Neural progenitor cell (in vitro differentiated cells): ENCODE results near the gene RNASEH2A. TPM values are rescaled to one million over a fixed set of nuclear protein-coding genes. Genes with fewer than 3 reads are reported as not detected.
A peak's percentile ranks its signal among the peaks of the same experiment; 100 is the strongest.

Source experiments
- DNase-seq: peaks from one replicate; pipeline ENCODE4 v3.0.0-alpha.2; 2016; ENCODE audit warnings: low spot score
- H2AFZ ChIP-seq: fragments of 200-600 bp; sonication (generic); replicated peaks from 2 replicates; pipeline ENCODE4 v1.6.1; 2016; ENCODE audit warnings: antibody characterized with exemption
- H3F3A ChIP-seq: fragments of 200-600 bp; sonication (generic); 2 replicates; pipeline ENCODE4 v1.6.1; 2016; ENCODE audit warnings: antibody characterized with exemption, low read depth
- H3K27ac ChIP-seq: fragments of 200-600 bp; sonication (generic); 2 replicates; pipeline ENCODE4 v1.5.1; 2016; ENCODE audit warnings: mild to moderate bottlenecking
- H3K27me3 ChIP-seq: fragments of 200-600 bp; sonication (generic); 2 replicates; pipeline ENCODE4 v1.6.1; 2016; ENCODE audit warnings: mild to moderate bottlenecking, moderate library complexity
- H3K36me3 ChIP-seq: fragments of 200-600 bp; sonication (generic); 2 replicates; pipeline ENCODE4 v1.5.1; 2016
- H3K4me1 ChIP-seq: fragments of 200-600 bp; sonication (generic); 2 replicates; pipeline ENCODE4 v1.6.1; 2016; ENCODE audit warnings: mixed run types
- H3K4me2 ChIP-seq: fragments of 200-600 bp; sonication (generic); 2 replicates; pipeline ENCODE4 v1.6.1; 2016
- H3K4me3 ChIP-seq: fragments of 200-600 bp; sonication (generic); 2 replicates; pipeline ENCODE4 v1.5.1; 2016
- H3K79me2 ChIP-seq: fragments of 200-600 bp; sonication (generic); 2 replicates; pipeline ENCODE4 v1.6.1; 2016; ENCODE audit warnings: low read depth
- H3K9ac ChIP-seq: fragments of 200-600 bp; sonication (generic); 2 replicates; pipeline ENCODE4 v1.6.1; 2016
- H3K9me3 ChIP-seq: fragments of 200-600 bp; sonication (generic); 2 replicates; pipeline ENCODE4 v1.5.1; 2016; ENCODE audit warnings: low read depth
- H4K20me1 ChIP-seq: fragments of 200-600 bp; sonication (generic); 2 replicates; pipeline ENCODE4 v1.6.1; 2016; ENCODE audit warnings: low read depth
- H3K27ac Mint-ChIP-seq: 3 replicates; pipeline ENCODE4 v1.8.0; 2021; ENCODE audit warnings: mixed read lengths
- H3K27me3 Mint-ChIP-seq: 2 replicates; pipeline ENCODE4 v1.8.0; 2022; ENCODE audit warnings: low read depth, mild to moderate bottlenecking, inconsistent platforms, moderate library complexity, mixed read lengths; ENCODE audit not compliant: insufficient read depth
- H3K36me3 Mint-ChIP-seq: 3 replicates; pipeline ENCODE4 v1.8.0; 2021; ENCODE audit warnings: mixed read lengths
- H3K4me1 Mint-ChIP-seq: 3 replicates; pipeline ENCODE4 v1.8.0; 2021; ENCODE audit warnings: mixed read lengths
- H3K4me3 Mint-ChIP-seq: 3 replicates; pipeline ENCODE4 v1.8.0; 2021; ENCODE audit warnings: mild to moderate bottlenecking, moderate library complexity, mixed read lengths
- H3K9me3 Mint-ChIP-seq: 3 replicates; pipeline ENCODE4 v1.8.0; 2020; ENCODE audit warnings: mixed read lengths
- EZH2 ChIP-seq: fragments of 200-600 bp; sonication (generic); IDR thresholded peaks from 2 replicates; pipeline ENCODE4 v1.6.1; 2017; ENCODE audit warnings: antibody characterized with exemption, mild to moderate bottlenecking, moderate library complexity
- EZH2phosphoT487 ChIP-seq: fragments of 200-600 bp; sonication (generic); IDR thresholded peaks from 2 replicates; pipeline ENCODE4 v1.6.1; 2017; ENCODE audit warnings: antibody characterized with exemption
- total RNA-seq: library from RNA; depleted of rRNA; stranded (reverse); fragments of >200 nt; gene quantifications from 2 replicates; pipeline ENCODE4 v1.2.3, GENCODE V29; 2015; ENCODE audit warnings: low replicate concordance
- TF ChIP-seq, protein P1 (sequence below): fragments of 200-600 bp; sonication (generic); IDR thresholded peaks from 2 replicates; pipeline ENCODE4 v1.5.1; 2017; ENCODE audit warnings: antibody characterized with exemption, mild to moderate bottlenecking

The RNASEH2A gene
- total RNA-seq, 1 donor from 2014 or later = 60.3 TPM

DNA sequence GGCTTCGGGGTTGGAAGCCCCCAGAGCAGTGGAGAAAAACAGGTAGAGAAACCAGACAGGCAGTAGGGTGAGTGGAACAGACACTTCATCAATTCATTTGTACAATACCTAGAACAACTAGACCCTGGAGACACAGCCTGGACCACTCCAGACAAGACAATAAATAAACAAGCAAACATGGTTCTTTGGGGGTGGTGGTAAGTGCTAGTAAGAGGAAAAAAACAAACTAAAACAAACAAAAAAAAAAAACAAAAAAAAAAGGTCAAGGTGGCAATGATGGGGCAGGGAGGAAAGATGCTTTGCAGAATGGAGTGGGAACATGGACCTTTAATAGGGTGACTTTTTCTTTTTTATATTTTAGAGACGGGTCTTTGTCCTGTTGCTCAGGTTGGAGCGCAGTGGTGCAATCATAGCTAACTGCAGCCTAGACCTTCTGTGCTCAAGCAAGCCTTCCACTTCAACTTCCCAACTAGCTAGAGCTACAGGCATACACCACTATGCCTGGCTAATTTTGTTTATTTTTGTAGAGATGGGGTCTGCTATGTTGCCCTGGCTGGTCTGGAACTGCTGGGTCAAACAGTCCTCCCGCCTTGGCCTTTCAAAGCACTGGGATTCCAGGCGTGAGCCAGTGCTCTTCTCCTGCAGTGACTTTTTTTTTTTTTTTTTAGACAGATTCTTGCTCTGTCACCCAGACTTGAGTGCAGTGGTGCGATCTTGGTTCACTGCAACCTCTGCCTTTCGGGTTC lies 12.0 kb upstream of the RNASEH2A start:
- Mint-ChIP-seq H3K4me3 (peak overlapping the region; percentile 78), H3K4me1 (peaks cover 26% of the 10 kb centered on the region), H3K27me3 (peaks cover 6% of the 10 kb centered on the region), H3K9me3 (no peaks in the 10 kb centered on the region), H3K27ac (peak overlapping the region; percentile 5), H3K36me3 (peaks cover 4% of the 10 kb centered on the region)
- H3K79me2 ChIP-seq = peaks cover 2% of the 10 kb centered on the region
- H3K4me2 ChIP-seq = peak overlapping the region; percentile 84
- peaks cover 39% of the 10 kb centered on the region for H3K27me3 ChIP-seq
- no peak for DNase-seq
- TF ChIP-seq EZH2phosphoT487 (no peak), EZH2 (no peak)
- TF ChIP-seq, protein P1, sequence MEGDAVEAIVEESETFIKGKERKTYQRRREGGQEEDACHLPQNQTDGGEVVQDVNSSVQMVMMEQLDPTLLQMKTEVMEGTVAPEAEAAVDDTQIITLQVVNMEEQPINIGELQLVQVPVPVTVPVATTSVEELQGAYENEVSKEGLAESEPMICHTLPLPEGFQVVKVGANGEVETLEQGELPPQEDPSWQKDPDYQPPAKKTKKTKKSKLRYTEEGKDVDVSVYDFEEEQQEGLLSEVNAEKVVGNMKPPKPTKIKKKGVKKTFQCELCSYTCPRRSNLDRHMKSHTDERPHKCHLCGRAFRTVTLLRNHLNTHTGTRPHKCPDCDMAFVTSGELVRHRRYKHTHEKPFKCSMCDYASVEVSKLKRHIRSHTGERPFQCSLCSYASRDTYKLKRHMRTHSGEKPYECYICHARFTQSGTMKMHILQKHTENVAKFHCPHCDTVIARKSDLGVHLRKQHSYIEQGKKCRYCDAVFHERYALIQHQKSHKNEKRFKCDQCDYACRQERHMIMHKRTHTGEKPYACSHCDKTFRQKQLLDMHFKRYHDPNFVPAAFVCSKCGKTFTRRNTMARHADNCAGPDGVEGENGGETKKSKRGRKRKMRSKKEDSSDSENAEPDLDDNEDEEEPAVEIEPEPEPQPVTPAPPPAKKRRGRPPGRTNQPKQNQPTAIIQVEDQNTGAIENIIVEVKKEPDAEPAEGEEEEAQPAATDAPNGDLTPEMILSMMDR = no peak
- H4K20me1 ChIP-seq = peaks cover 10% of the 10 kb centered on the region
- peaks cover 77% of the 10 kb centered on the region for H3F3A ChIP-seq
- H3K4me1 ChIP-seq = peaks cover 23% of the 10 kb centered on the region
- H2AFZ ChIP-seq = no peak overlapping the region
- no peaks in the 10 kb centered on the region for H3K36me3 ChIP-seq
- no peak overlapping the region for H3K27ac ChIP-seq
- no peak overlapping the region for H3K9ac ChIP-seq
- H3K4me3 ChIP-seq = peak overlapping the region; percentile 61
- no peaks in the 10 kb centered on the region for H3K9me3 ChIP-seq

DNA sequence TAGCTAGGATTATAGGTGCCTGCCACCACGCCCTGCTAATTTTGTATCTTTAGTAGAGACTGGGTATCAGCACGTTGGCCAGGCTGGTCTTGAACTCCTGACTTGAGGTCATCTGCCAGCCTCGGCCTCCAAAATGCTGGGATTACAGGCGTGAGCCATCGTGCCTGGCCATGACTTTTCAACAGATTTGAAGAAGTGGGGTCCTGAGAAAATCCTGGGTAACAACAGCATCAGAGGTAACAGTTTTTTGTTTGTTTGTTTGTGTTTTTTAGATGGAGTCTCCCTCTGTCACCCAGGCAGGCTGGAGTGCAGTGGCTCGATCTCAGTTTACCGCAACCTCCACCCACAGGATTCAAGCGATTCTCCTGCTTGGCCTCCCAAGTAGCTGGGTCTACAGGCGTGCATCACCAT lies 11.4 kb upstream of the RNASEH2A start:
- peaks cover 6% of the 10 kb centered on the region for H3K27me3 Mint-ChIP-seq
- Histone ChIP-seq H3F3A (peaks cover 79% of the 10 kb centered on the region), H4K20me1 (peaks cover 12% of the 10 kb centered on the region), H2AFZ (no peak overlapping the region), H3K4me1 (peaks cover 23% of the 10 kb centered on the region), H3K36me3 (no peaks in the 10 kb centered on the region), H3K4me2 (no peak overlapping the region), H3K27me3 (peaks cover 39% of the 10 kb centered on the region), H3K27ac (no peak overlapping the region), H3K9me3 (no peaks in the 10 kb centered on the region), H3K9ac (no peak overlapping the region), H3K79me2 (peaks cover 8% of the 10 kb centered on the region), H3K4me3 (no peak overlapping the region)
- no peak overlapping the region for H3K27ac Mint-ChIP-seq
- no peak for DNase-seq
- H3K4me3 Mint-ChIP-seq = peak overlapping the region; percentile 78
- H3K9me3 Mint-ChIP-seq = no peaks in the 10 kb centered on the region
- peaks cover 26% of the 10 kb centered on the region for H3K4me1 Mint-ChIP-seq
- peaks cover 7% of the 10 kb centered on the region for H3K36me3 Mint-ChIP-seq
- TF ChIP-seq, protein P1 = no peak

DNA sequence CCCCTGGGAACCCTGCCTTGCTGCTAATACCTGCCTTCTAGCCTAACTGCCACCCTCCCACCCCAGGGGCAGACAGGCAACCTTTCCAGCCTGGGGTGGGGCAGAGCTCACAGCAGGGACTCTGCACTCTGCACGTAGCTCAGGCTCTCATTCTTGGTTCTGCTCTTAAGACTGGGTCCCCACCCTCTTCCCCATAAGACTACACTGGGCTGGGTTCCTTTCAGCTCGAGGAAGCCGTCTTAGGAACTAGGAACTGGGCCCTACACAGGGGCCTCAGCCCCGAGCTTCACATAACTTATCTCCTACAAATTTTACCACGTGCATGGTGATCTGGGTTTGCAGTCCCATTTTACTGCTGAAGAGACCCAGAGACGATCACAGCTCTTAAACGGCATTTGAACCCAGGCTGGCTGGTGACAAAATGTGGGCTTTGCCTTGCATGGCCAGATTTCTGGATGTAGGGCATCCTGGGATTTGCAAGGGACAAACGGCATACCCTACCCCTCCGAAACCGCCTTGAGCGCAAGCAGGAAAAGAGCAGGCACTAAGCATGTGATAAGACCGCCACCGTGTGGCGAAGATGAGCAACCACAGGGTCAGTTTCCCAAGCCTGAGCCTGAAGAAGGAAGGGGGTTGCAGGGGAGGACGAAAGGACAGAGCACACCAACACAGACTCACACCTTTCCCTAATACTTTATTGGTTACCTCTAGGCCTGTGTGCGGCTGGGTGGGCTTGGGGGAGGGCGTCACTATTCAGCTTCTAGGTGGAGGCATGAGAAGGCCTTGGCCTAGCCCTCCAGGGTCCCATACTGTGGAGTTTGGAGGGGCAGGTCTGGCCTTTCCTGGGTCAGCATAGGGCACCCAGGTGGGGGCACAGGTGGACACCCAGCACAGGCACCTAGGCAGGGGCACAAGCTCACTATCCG lies 10.0 kb upstream of the RNASEH2A start:
- Mint-ChIP-seq H3K36me3 (peaks cover 7% of the 10 kb centered on the region), H3K4me1 (peaks cover 23% of the 10 kb centered on the region)
- H3K27ac ChIP-seq = no peak overlapping the region

More for the DNA sequence above, 10.0 kb upstream of the RNASEH2A start:
- peak; percentile 93 for DNase-seq
- peaks cover 20% of the 10 kb centered on the region for H3K4me1 ChIP-seq
- Mint-ChIP-seq H3K27me3 (peaks cover 4% of the 10 kb centered on the region), H3K9me3 (no peaks in the 10 kb centered on the region), H3K4me3 (peak overlapping the region; percentile 75), H3K27ac (peak overlapping the region; percentile 80)
- H3K36me3 ChIP-seq = no peaks in the 10 kb centered on the region
- no peak overlapping the region for H2AFZ ChIP-seq
- peaks cover 66% of the 10 kb centered on the region for H3F3A ChIP-seq
- TF ChIP-seq EZH2phosphoT487 (no peak), EZH2 (no peak)
- TF ChIP-seq, protein P1 = peak; percentile 90
- H3K27me3 ChIP-seq = peaks cover 27% of the 10 kb centered on the region
- H3K4me2 ChIP-seq = no peak overlapping the region
- H3K4me3 ChIP-seq = no peak overlapping the region
- H4K20me1 ChIP-seq = peaks cover 22% of the 10 kb centered on the region
- no peak overlapping the region for H3K9ac ChIP-seq
- H3K79me2 ChIP-seq = peaks cover 23% of the 10 kb centered on the region
- no peaks in the 10 kb centered on the region for H3K9me3 ChIP-seq
